ENCODE results near the gene RTBDN.
A peak's percentile ranks its signal among the peaks of the same experiment; 100 is the strongest.
"Not testable (repeated sequence)": the region's sequence is repeated elsewhere in the genome, so short reads cannot be mapped to it uniquely, and the experiment has no call there.

The RTBDN gene

DNA sequence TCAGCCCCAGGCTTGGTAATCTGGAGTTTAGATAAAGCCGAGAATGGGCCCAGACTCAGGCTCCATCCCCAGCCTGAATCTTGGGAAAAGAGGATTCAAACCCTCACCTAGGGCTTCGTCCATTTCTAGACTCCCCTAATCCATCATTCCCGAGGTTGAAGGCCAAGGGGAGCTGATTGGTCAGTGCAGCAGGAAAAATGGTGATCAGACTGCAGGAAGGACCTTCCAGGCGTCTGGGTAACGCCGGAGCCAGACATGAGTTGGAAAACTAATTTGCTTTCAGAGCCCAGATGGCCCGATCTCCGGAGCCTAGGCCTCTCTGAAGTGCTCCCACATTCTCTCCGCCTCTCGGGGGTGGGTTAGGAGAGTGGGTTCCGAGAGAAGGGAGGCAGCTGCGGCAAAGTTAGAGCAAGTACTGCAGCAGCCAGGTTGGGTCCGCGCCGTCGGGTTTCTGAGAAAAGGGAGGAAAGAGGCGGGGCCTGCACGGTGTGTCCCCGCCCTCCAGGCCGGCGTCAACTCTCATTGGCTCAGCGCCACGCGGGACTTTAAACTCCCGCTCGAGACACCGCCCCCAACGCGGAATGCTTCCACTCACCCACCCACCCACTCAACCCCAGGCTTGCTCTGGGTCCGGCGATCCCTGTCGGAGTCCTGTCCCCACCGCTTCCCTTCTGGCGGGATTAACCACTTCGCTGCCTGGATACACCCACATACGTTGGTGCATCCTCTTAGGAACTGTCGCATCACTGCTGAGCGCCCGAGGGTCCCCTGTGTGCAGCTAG, 788 bp upstream of the RTBDN start:
- peak overlapping the region in 8 of 10 experiments; percentile 0 to 76 (median 63); a peak in 6 of 20 replicates for H3K4me3 ChIP-seq

GRCh38 chr19:12833738-12834565, 427 bp downstream of the RTBDN start:
- H4K20me1 ChIP-seq = peaks cover 0 to 58% (median 23%) of the 10 kb centered on the region in 11 experiments; a peak in 16 of 22 replicates
- H3K27ac ChIP-seq = no peak overlapping the region
- peaks cover 83 to 100% (median 98%) of the 10 kb centered on the region in 11 experiments for H3K27me3 ChIP-seq
- H3K36me3 ChIP-seq = no peaks in the 10 kb centered on the region
- peaks cover 0 to 7% (median 0%) of the 10 kb centered on the region in 11 experiments; a peak in 4 of 22 replicates for H3K9me3 ChIP-seq (replicated peaks in 1 of 11)
- peak overlapping the region in 9 of 11 experiments; percentile 16 to 74 (median 53); a peak in 13 of 22 replicates for H3K9ac ChIP-seq
- peak overlapping the region; percentile 57 to 76 (median 66) for H3K4me3 ChIP-seq
- H3K4me1 ChIP-seq = peaks cover 16 to 49% (median 46%) of the 10 kb centered on the region in 10 experiments
- no peak for TF ChIP-seq Cebpa-rat (IDR thresholded peaks at IDR 0.05)
- peak overlapping the region; percentile 89 to 99 (median 96) for H3K4me2 ChIP-seq

More for the DNA sequence above, 788 bp upstream of the RTBDN start:
- Histone ChIP-seq H3K4me2 (peak overlapping the region in 10 of 11 experiments; percentile 12 to 99 (median 94); a peak in 17 of 22 replicates), H3K27ac (no peak overlapping the region), H3K4me1 (peaks cover 16 to 54% (median 48%) of the 10 kb centered on the region in 10 experiments), H3K9ac (no peak overlapping the region), H4K20me1 (peaks cover 0 to 52% (median 23%) of the 10 kb centered on the region in 11 experiments; a peak in 16 of 22 replicates), H3K36me3 (no peaks in the 10 kb centered on the region), H3K27me3 (peaks cover 91 to 100% (median 98%) of the 10 kb centered on the region in 11 experiments), H3K9me3 (replicated peaks in 1 of 11) (peaks cover 0 to 7% (median 0%) of the 10 kb centered on the region in 11 experiments; a peak in 4 of 22 replicates)
- TF ChIP-seq Cebpa-rat (IDR thresholded peaks at IDR 0.05) = no peak

DNA sequence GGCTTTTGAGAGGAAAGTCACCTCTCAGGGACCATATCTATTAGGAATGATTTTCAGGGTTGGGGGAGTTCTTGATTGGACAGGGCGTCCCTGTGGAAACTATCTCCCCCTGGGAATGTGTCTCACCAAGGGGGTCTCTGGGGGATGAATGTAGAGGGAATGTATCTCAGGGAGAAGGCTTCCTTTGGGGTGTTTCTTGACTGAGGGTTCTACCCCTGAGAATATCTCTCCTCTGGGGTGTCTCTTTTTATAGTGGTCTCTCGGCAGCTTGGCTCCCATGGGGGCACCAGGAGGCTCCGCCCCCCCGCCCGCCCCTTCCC, 1.0 kb downstream of the RTBDN start:
- H3K4me1 ChIP-seq = peaks cover 16 to 46% (median 43%) of the 10 kb centered on the region in 10 experiments
- peaks cover 0 to 56% (median 23%) of the 10 kb centered on the region in 11 experiments; a peak in 16 of 22 replicates for H4K20me1 ChIP-seq
- peak overlapping the region; percentile 36 to 76 (median 47); a peak in 12 of 20 replicates for H3K4me3 ChIP-seq
- H3K9ac ChIP-seq = no peak overlapping the region
- H3K27me3 ChIP-seq = peaks cover 82 to 100% (median 97%) of the 10 kb centered on the region in 11 experiments
- H3K4me2 ChIP-seq = peak overlapping the region; percentile 73 to 97 (median 80)
- no peak for TF ChIP-seq Cebpa-rat (IDR thresholded peaks at IDR 0.05)
- H3K27ac ChIP-seq = no peak overlapping the region
- peaks cover 0 to 7% (median 0%) of the 10 kb centered on the region in 11 experiments; a peak in 4 of 22 replicates for H3K9me3 ChIP-seq (replicated peaks in 1 of 11)
- no peaks in the 10 kb centered on the region for H3K36me3 ChIP-seq

DNA sequence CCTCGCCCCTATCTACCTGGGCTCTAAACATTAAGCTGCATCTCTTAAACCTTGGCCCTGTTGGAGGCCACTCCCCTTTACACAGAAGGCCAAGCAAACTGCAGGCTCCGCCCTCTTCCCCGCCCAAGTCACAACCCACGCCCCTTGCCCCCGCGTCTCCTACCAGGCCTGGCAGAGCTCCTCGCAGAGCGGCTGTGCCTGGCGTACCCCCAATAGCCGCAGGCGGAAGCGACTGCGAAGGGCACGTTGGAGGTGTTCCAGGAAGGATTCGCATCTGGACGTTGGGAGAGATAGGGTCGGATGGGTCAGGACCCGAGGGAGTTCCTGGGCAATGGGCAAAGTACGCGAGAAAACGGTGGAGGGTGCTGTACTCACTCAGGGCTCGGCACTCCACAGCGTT, 5.9 kb downstream of the RTBDN start:
- peaks cover 11 to 27% (median 21%) of the 10 kb centered on the region in 10 experiments for H3K4me1 ChIP-seq
- H3K27me3 ChIP-seq = peaks cover 35 to 54% (median 50%) of the 10 kb centered on the region in 11 experiments
- H3K9me3 ChIP-seq (replicated peaks in 1 of 11) = no peaks in the 10 kb centered on the region
- H3K9ac ChIP-seq = no peak overlapping the region; a peak in 1 of 22 replicates
- H3K4me3 ChIP-seq = no peak overlapping the region
- H3K36me3 ChIP-seq = no peaks in the 10 kb centered on the region
- no peak overlapping the region for H3K27ac ChIP-seq
- peaks cover 0 to 26% (median 13%) of the 10 kb centered on the region in 11 experiments; a peak in 11 of 22 replicates for H4K20me1 ChIP-seq
- no peak for TF ChIP-seq Cebpa-rat (IDR thresholded peaks at IDR 0.05)
- peak overlapping the region; percentile 17 to 64 (median 50); a peak in 20 of 22 replicates for H3K4me2 ChIP-seq

DNA sequence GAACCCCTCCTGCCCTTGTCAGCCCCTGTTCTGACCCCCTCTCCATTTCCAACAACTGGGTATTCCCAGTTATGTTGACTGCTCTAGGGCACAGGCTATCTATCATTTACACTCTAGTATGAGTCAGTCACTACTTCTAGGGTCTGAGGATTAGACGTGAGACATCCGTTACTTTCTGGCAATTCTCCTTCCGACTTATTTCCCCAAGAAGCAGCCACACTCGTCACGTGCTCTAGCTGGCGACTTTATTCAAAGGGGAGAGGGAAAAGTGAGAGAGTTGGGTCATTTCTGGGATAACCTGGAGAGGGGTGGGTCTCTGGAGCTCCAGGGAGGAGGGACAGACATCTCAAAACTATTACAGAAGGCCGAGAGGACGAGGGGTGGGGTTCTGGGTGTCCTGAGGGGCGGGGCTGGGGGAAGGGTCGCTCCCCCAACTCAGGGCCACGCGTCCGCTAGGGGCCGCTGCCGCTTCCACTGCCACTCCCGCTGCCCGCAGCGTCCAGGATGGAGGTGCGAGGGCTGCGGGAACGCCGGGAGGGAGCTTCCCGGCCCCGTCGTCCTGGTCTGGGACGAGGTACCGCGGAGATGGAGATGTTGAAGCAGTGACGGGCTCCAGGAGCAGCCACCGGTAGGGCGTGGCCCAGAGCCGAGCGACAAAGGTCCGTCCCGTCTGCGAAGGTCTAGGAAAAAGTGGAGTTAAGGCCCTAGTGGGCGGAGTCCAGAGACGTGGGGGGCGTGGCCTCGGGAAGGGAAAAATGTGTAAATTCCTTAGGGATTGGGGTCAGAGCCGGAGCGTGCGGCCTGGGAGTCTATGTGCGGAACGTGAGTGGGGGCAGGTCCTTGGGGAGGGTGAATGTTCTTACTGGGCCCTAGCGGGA, 8.9 kb downstream of the RTBDN start:
- peaks cover 0 to 17% (median 3%) of the 10 kb centered on the region in 11 experiments; a peak in 5 of 22 replicates for H4K20me1 ChIP-seq
- peak overlapping the region in 5 of 11 experiments; percentile 8 to 37 (median 15); a peak in 2 of 22 replicates for H3K4me2 ChIP-seq
- peaks cover 0 to 7% (median 0%) of the 10 kb centered on the region in 11 experiments; a peak in 3 of 22 replicates for H3K9me3 ChIP-seq (replicated peaks in 1 of 11)
- no peak overlapping the region for H3K9ac ChIP-seq
- no peak overlapping the region for H3K4me3 ChIP-seq
- peaks cover 0 to 17% (median 12%) of the 10 kb centered on the region in 10 experiments; a peak in 16 of 20 replicates for H3K4me1 ChIP-seq
- peaks cover 8 to 24% (median 20%) of the 10 kb centered on the region in 11 experiments; a peak in 17 of 22 replicates for H3K27me3 ChIP-seq
- no peak for TF ChIP-seq Cebpa-rat (IDR thresholded peaks at IDR 0.05)
- no peaks in the 10 kb centered on the region for H3K36me3 ChIP-seq
- H3K27ac ChIP-seq = no peak overlapping the region

DNA sequence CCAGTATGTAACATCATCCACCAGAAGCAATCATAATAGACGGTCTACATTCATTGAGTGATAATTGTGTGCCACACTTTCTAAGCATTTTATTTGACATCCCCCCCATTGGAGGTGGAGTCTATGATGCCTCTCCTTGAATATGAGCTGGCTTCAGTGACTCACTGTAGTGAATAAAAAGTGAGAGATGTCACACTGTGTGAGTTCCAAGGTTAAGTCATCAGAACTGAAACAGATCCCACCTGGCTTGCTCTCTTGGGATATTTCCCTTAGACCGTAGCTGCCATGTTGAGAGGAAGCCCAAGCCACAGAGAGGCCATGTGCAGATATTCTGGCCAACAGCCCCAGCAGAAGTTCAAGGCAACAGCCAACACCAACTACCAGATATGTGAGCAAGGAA, 12.6 kb downstream of the RTBDN start:
- H3K9ac ChIP-seq = no peak overlapping the region
- peaks cover 0 to 5% (median 0%) of the 10 kb centered on the region in 10 experiments; a peak in 2 of 20 replicates for H3K4me1 ChIP-seq
- H3K27me3 ChIP-seq = no peaks in the 10 kb centered on the region
- H3K27ac ChIP-seq = no peak overlapping the region
- no peak overlapping the region for H3K4me3 ChIP-seq
- peaks cover 0 to 7% (median 0%) of the 10 kb centered on the region in 11 experiments; a peak in 3 of 22 replicates for H3K9me3 ChIP-seq (replicated peaks in 1 of 11)
- TF ChIP-seq Cebpa-rat (IDR thresholded peaks at IDR 0.05) = no peak
- peaks cover 0 to 4% (median 0%) of the 10 kb centered on the region in 11 experiments; a peak in 2 of 22 replicates for H3K36me3 ChIP-seq
- H4K20me1 ChIP-seq = no peaks in the 10 kb centered on the region
- H3K4me2 ChIP-seq = no peak overlapping the region

DNA sequence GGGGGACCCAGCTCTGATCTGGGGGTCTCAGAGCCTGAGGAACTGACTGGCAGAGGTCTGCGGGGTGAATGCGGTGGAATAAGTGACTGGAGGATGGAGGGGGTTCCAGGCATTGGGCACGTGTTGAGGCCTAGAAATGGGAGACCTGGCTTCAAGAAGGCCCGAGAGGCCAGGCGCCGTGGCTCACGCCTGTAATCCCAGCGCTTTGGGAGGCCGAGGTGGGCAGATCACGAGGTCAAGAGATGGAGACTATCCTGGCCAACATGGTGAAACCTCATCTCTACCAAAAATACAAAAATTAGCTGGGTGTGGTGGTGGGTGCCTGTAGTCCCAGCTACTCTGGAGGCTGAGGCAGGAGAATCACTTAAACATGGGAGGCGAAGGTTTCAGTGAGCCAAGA, 16.6 kb downstream of the RTBDN start:
- H4K20me1 ChIP-seq; H3K9ac ChIP-seq; H3K4me1 ChIP-seq; H3K27me3 ChIP-seq; H3K4me2 ChIP-seq; H3K27ac ChIP-seq; H3K4me3 ChIP-seq; H3K9me3 ChIP-seq (replicated peaks in 1 of 11): not testable (repeated sequence)
- peaks cover 7 to 43% (median 34%) of the 10 kb centered on the region in 11 experiments; a peak in 21 of 22 replicates for H3K36me3 ChIP-seq

DNA sequence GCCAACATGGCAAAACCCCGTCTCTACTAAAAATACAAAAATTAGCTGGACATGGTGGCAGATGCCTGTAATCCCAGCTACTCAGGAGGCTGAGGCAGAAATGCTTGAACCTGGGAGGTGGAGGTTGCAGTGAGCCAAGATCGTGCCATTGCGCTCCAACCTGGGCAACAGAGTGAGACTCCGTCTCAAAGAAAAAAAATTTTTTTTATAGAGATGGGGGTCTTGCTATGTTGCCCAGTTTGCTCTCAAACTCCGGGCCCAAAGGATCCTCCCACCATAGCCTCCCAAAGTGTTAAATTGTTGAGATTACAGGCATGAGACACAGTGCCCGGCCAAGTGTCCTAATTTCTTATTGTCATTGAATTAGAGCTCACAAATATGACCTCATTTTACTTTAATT, 17.2 kb downstream of the RTBDN start:
- not testable (repeated sequence) for H3K4me3 ChIP-seq; H3K9me3 ChIP-seq (replicated peaks in 1 of 11)

More for the DNA sequence above, 17.2 kb downstream of the RTBDN start:
- H4K20me1 ChIP-seq, H3K27me3 ChIP-seq, H3K4me1 ChIP-seq, H3K9ac ChIP-seq, H3K4me2 ChIP-seq, H3K27ac ChIP-seq: not testable (repeated sequence)
- peaks cover 7 to 49% (median 39%) of the 10 kb centered on the region in 11 experiments; a peak in 21 of 22 replicates for H3K36me3 ChIP-seq
